ENCODE data around the gene C19orf53.

Gene C19orf53

DNA sequence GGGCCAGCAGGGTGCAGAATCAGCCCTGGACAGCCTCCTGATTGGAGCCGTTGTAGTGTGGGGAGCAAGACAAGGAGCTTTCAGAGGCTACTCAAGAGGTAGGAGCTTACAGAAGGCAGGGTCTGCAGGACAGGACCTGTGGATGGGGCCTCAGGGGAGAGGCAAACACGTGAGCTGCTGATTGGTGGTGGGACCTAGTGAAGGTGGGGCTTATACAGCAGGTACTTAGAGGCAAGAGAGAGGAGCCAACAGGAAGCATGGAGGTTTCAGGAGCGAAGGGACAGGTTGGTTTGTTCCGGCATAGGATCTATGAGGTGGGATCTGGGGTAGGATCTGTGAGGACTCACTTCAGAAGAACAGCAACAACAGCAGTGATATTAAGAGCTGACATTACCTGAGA lies 53.4 kb downstream of the C19orf53 start:
- DNase-seq = no peak
